ENCODE results near the gene CD80.

The CD80 gene

DNA sequence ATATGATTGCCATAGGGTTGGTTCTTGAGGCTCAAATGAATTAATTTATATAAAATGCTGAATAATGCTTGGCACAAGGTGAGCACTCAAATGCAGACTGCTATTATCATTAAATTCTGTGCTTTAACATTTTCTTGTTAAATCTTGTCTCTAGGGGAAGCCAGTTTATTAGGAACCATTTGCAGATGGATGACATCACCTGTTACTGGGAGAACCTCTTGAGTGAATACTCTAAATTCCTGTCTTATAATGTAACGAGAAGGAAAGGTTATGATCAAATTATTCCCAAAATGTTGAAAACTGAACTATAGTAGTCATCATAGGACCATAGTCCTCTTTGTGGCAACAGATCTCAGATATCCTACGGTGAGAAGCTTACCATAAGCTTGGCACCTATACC lies 67.3 kb downstream of the CD80 start:
- DNase-seq: no peak

DNA sequence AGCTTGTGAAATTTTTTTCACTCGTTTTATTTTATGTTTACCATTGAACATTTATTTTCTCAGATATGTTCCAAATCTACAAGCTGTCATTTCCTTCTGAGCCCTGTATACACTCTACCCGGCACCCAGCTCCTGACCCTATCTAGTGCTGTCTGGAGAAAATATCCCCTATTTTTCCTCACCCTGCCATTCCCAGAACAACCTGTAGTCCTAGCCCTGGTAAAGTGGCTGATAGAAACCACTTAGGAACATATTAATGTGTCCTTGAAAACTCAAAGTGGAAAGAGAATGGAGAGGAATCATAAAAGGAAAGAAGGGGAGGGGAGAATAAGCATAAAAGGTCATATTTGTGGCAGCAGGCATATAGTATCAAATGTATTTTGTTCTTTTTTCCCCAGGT lies 69.3 kb downstream of the CD80 start:
- DNase-seq: no peak

DNA sequence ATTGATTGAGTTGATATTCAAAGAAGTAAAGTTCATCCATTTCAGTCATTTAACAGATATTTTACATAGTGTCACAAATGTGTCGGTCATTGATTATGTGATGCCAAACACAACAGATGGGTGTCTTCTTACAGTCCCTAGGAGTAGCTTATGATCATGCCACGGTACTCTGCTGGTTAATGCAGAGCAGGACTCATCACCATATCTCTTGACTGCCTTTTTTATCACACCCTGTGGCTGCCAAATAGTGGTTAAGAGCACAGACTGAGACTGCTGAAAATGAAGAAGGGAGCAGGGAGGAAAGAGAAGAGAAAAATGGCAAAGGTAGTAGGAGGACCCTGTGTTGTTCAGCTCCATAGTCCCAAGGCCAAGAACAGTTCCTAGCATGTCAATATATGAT lies 73.9 kb downstream of the CD80 start:
- DNase-seq: no peak

DNA sequence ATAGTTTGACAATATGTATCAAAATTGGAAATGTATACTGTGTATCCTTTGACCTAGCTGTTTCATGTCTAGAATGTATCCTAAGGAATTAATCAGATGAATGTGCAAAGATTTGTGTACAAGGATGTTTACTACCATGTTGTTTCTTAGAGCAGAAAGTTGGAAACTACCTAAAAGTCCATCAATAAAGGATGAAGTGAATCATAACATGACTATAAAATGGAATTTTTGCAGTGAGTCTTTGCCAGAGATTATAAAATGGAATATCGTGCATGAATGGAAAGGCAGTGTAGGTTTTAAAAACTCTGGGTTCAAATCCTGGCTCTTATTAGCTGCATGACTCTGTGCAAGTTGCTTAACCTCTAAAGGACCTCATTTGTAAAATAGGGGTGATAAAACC lies 76.3 kb downstream of the CD80 start:
- DNase-seq: no peak

DNA sequence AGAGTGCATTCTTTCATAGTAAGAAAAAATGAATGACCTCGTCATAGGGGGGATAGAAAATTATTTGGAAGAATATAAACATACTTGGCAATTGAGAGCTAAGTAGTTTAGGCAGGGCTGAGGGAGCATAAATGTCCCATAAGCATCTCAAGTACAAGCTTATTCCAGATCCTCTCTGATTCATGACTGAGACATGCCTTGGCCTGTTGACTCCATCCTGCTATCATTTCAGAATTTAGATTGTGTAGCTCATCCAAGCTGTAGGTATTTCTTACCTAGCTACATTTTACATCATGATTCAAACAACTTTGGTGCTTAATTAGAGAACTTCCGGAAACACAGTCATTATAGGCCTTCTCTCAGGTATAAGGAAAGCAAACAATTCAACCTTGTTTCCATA lies 78.3 kb downstream of the CD80 start:
- no peak for DNase-seq
